Measurements from ENCODE around the gene ALG9. TPM values are rescaled to one million over a fixed set of nuclear protein-coding genes. Genes with fewer than 3 reads are reported as not detected.

Gene ALG9
- total RNA-seq, 1 donor from 2014 or later, result 32.6 TPM

GRCh38 chr11:111855506-111855905 lies 15.9 kb downstream of the ALG9 start:
- intact Hi-C loops (cut with micrococcal nuclease), result no loop called here
- H3K27me3 Mint-ChIP-seq, result no peaks in the 10 kb centered on the region
- H3K36me3 Mint-ChIP-seq (ENCODE audit: low read depth), result peaks cover 51% of the 10 kb centered on the region
- no peak overlapping the region for H3K27ac Mint-ChIP-seq
- no peaks in the 10 kb centered on the region for H3K4me1 Mint-ChIP-seq
- no peak overlapping the region for H3K4me3 Mint-ChIP-seq
- no peak for DNase-seq
- no peaks in the 10 kb centered on the region for H3K9me3 Mint-ChIP-seq

GRCh38 chr11:111852103-111852502 lies 19.3 kb downstream of the ALG9 start:
- no peak for DNase-seq
- Mint-ChIP-seq H3K4me1 (no peaks in the 10 kb centered on the region), H3K9me3 (no peaks in the 10 kb centered on the region), H3K27ac (no peak overlapping the region), H3K36me3 (ENCODE audit: low read depth) (peaks cover 43% of the 10 kb centered on the region), H3K27me3 (no peaks in the 10 kb centered on the region), H3K4me3 (no peak overlapping the region)
- intact Hi-C loops (cut with micrococcal nuclease), result no loop called here

GRCh38 chr11:111851636-111852035 lies 19.7 kb downstream of the ALG9 start:
- no peak overlapping the region for H3K4me3 Mint-ChIP-seq
- no peak overlapping the region for H3K27ac Mint-ChIP-seq
- H3K4me1 Mint-ChIP-seq, result peaks cover 2% of the 10 kb centered on the region
- H3K36me3 Mint-ChIP-seq (ENCODE audit: low read depth), result peaks cover 45% of the 10 kb centered on the region
- no peak for DNase-seq
- intact Hi-C loops (cut with micrococcal nuclease), result no loop called here
- no peaks in the 10 kb centered on the region for H3K27me3 Mint-ChIP-seq
- no peaks in the 10 kb centered on the region for H3K9me3 Mint-ChIP-seq

GRCh38 chr11:111851067-111851466 lies 20.3 kb downstream of the ALG9 start:
- intact Hi-C loops (cut with micrococcal nuclease), result no loop called here
- Mint-ChIP-seq H3K4me1 (peaks cover 2% of the 10 kb centered on the region), H3K27me3 (no peaks in the 10 kb centered on the region), H3K27ac (no peak overlapping the region), H3K4me3 (no peak overlapping the region), H3K9me3 (no peaks in the 10 kb centered on the region), H3K36me3 (ENCODE audit: low read depth) (peaks cover 46% of the 10 kb centered on the region)
- DNase-seq, result no peak

- Mint-ChIP-seq H3K27ac (no peak overlapping the region), H3K4me1 (peaks cover 2% of the 10 kb centered on the region), H3K4me3 (no peak overlapping the region), H3K36me3 (ENCODE audit: low read depth) (peaks cover 38% of the 10 kb centered on the region), H3K27me3 (no peaks in the 10 kb centered on the region), H3K9me3 (no peaks in the 10 kb centered on the region)
- intact Hi-C loops (cut with micrococcal nuclease), result no loop called here
- DNase-seq, result no peak
These were observed 21.8 kb downstream of the ALG9 start for GRCh38 chr11:111849631-111850030.

DNA sequence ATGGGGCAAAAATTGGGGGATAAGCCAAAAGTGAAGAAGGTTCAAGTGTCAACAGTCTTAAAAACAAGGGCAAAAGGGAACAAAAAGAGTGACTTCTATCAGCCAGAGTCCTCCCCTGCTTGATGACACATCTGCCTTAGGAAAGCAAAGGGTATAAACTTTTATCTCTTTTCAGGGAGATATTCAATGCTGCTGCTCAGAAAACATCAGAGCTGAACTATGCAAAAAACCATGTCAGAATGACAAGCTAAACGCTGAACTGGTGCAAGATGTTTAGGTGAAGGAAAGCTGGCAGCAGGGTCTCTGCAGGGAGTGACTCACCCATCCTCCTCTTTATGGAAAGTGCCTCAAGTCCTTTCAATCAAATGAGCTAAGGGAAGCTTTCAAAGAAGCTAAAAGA lies 24.7 kb downstream of the ALG9 start:
- Mint-ChIP-seq H3K9me3 (no peaks in the 10 kb centered on the region), H3K36me3 (ENCODE audit: low read depth) (peaks cover 28% of the 10 kb centered on the region), H3K4me3 (no peak overlapping the region), H3K27ac (no peak overlapping the region), H3K4me1 (peaks cover 2% of the 10 kb centered on the region), H3K27me3 (no peaks in the 10 kb centered on the region)
- no peak for DNase-seq
- intact Hi-C loops (cut with micrococcal nuclease), result no loop called here

DNA sequence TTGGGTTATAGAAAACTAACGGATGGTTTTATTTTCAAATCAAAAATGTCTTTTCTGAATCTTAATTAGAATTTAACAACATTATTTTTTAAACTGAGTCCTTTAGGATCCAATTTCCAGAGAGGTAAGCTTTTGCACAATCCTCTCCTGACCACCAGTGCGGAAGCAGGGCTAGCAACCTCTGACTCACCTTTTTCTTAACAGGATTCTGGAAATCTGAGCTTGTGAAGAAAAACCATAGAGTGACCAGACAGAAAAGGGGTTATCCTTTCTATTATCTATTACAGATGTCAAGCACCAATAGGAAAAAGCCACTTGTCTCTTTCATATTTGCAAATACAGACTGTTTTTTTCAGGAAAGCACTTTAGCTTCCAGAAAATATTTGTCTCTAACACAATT lies 25.3 kb downstream of the ALG9 start:
- Mint-ChIP-seq H3K4me1 (peaks cover 4% of the 10 kb centered on the region), H3K27ac (no peak overlapping the region), H3K9me3 (no peaks in the 10 kb centered on the region), H3K27me3 (no peaks in the 10 kb centered on the region), H3K4me3 (no peak overlapping the region), H3K36me3 (ENCODE audit: low read depth) (peaks cover 29% of the 10 kb centered on the region)
- DNase-seq, result no peak
- intact Hi-C loops (cut with micrococcal nuclease), result no loop called here

- intact Hi-C loops (cut with micrococcal nuclease), result no loop called here
These were observed 25.9 kb downstream of the ALG9 start for GRCh38 chr11:111845276-111846028.

GRCh38 chr11:111843661-111844060 lies 27.7 kb downstream of the ALG9 start:
- Mint-ChIP-seq H3K27ac (no peak overlapping the region), H3K27me3 (no peaks in the 10 kb centered on the region), H3K4me1 (peaks cover 4% of the 10 kb centered on the region), H3K9me3 (no peaks in the 10 kb centered on the region), H3K4me3 (no peak overlapping the region), H3K36me3 (ENCODE audit: low read depth) (peaks cover 20% of the 10 kb centered on the region)
- DNase-seq, result no peak
- intact Hi-C loops (cut with micrococcal nuclease), result loop anchor here (5.0 kb wide), 1 partner anchor 391 kb away; no protein-coding TSS in a partner anchor

More at GRCh38 chr11:111845276-111846028, 25.9 kb downstream of the ALG9 start:
- Mint-ChIP-seq H3K4me3 (no peak overlapping the region), H3K27me3 (no peaks in the 10 kb centered on the region), H3K9me3 (no peaks in the 10 kb centered on the region), H3K36me3 (ENCODE audit: low read depth) (peaks cover 28% of the 10 kb centered on the region), H3K4me1 (peaks cover 4% of the 10 kb centered on the region), H3K27ac (no peak overlapping the region)
- no peak for DNase-seq

- Mint-ChIP-seq H3K4me3 (no peak overlapping the region), H3K9me3 (no peaks in the 10 kb centered on the region), H3K27ac (no peak overlapping the region), H3K36me3 (ENCODE audit: low read depth) (peaks cover 21% of the 10 kb centered on the region), H3K4me1 (peaks cover 9% of the 10 kb centered on the region), H3K27me3 (no peaks in the 10 kb centered on the region)
- peak; percentile 94 for DNase-seq
- intact Hi-C loops (cut with micrococcal nuclease), result loop anchor here (1.0 to 5.0 kb wide), 6 partner anchors 65 to 389 kb away; partner anchors contain the start of genes PPP2R1B and SIK2
These were observed 29.9 kb downstream of the ALG9 start for GRCh38 chr11:111841370-111842053.

DNA sequence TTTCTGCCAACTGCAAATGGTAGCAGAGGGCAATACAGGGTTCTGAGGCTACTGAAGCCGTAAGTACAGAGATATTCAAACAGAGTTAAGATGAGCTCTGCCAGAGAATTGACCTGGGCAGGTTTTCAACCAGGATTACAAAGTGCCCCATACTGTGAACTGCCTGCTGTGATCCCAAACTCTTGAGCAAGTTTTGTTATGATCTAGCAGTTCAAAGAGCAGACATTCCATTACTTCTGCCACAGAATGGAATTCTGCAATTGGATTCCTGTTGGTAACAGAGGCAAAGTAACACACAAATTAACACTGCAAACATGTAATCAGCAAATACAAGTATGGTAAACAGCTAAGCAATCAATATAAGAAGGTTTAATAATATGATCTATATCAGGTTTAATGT lies 31.2 kb downstream of the ALG9 start:
- no peak for DNase-seq
- Mint-ChIP-seq H3K4me3 (no peak overlapping the region), H3K27ac (no peak overlapping the region), H3K27me3 (no peaks in the 10 kb centered on the region), H3K9me3 (no peaks in the 10 kb centered on the region), H3K36me3 (ENCODE audit: low read depth) (peaks cover 29% of the 10 kb centered on the region), H3K4me1 (peaks cover 11% of the 10 kb centered on the region)
- intact Hi-C loops (cut with micrococcal nuclease), result loop anchor here (2.0 to 5.0 kb wide), 2 partner anchors 63 to 388 kb away; no protein-coding TSS in a partner anchor

GRCh38 chr11:111838054-111838453 lies 33.3 kb downstream of the ALG9 start:
- intact Hi-C loops (cut with micrococcal nuclease), result no loop called here
- no peak overlapping the region for H3K27ac Mint-ChIP-seq
- H3K36me3 Mint-ChIP-seq (ENCODE audit: low read depth), result peaks cover 31% of the 10 kb centered on the region

DNA sequence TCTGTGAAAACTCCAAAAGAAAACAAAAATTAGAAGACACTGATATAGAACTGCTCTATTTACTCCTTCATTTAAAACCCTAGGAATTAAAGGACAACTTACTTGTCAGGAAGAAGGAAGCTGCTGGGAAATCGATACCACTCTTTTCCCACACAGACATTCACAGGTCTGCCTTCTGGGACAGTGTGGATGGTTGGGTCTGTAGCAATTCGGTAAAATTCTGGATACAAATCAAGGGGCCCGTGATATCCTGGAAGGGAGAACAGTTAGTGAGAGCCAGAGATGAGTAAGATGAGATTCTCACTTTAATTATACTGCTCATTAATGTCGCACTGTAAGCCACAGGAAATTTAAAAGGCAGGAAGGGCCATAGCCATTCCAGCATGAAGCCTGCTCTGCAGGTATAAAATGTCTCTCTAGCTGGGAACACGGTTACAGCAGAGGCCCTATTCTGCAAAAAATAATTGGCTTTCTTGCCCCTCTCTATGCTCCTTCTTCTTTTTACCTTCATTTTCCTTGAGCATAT lies 34.0 kb downstream of the ALG9 start:
- peaks cover 13% of the 10 kb centered on the region for H3K4me1 Mint-ChIP-seq
- no peak overlapping the region for H3K4me3 Mint-ChIP-seq
- H3K27ac Mint-ChIP-seq, result no peak overlapping the region
- no peaks in the 10 kb centered on the region for H3K27me3 Mint-ChIP-seq
- no peaks in the 10 kb centered on the region for H3K9me3 Mint-ChIP-seq
- intact Hi-C loops (cut with micrococcal nuclease), result no loop called here
- no peak for DNase-seq
- peaks cover 31% of the 10 kb centered on the region for H3K36me3 Mint-ChIP-seq (ENCODE audit: low read depth)

More at GRCh38 chr11:111838054-111838453, 33.3 kb downstream of the ALG9 start:
- H3K27me3 Mint-ChIP-seq, result no peaks in the 10 kb centered on the region
- H3K4me3 Mint-ChIP-seq, result no peak overlapping the region
- peaks cover 13% of the 10 kb centered on the region for H3K4me1 Mint-ChIP-seq
- DNase-seq, result no peak
- no peaks in the 10 kb centered on the region for H3K9me3 Mint-ChIP-seq

- Mint-ChIP-seq H3K27ac (no peak overlapping the region), H3K9me3 (no peaks in the 10 kb centered on the region), H3K27me3 (no peaks in the 10 kb centered on the region), H3K4me1 (peaks cover 13% of the 10 kb centered on the region), H3K36me3 (ENCODE audit: low read depth) (peaks cover 33% of the 10 kb centered on the region), H3K4me3 (no peak overlapping the region)
- DNase-seq, result no peak
- intact Hi-C loops (cut with micrococcal nuclease), result no loop called here
These were observed 34.7 kb downstream of the ALG9 start for GRCh38 chr11:111836721-111837120.

All from activated CD4-positive, alpha-beta T cell treated with anti-CD3 and anti-CD28 coated beads, Interleukin-2, amount 10 ng/mL, durations not matched to agents 24 days and 14 days (primary cell).